Measurements from ENCODE around the gene FBLN7.

FBLN7 gene

GRCh38 chr2:112157472-112157871 lies 19.3 kb downstream of the FBLN7 start:
- DNase-seq (ENCODE audit: low read depth in 3 of 3) = no peak

- DNase-seq (ENCODE audit: low read depth in 3 of 3) = no peak
These were observed 21.3 kb downstream of the FBLN7 start for GRCh38 chr2:112159454-112159921.

- no peak for DNase-seq (ENCODE audit: low read depth in 3 of 3)
These were observed 22.4 kb downstream of the FBLN7 start for GRCh38 chr2:112160283-112161250.

GRCh38 chr2:112161431-112162145 lies 23.4 kb downstream of the FBLN7 start:
- no peak for DNase-seq (ENCODE audit: low read depth in 3 of 3)

GRCh38 chr2:112162341-112162740 lies 24.2 kb downstream of the FBLN7 start:
- DNase-seq (ENCODE audit: low read depth in 3 of 3) = no peak

GRCh38 chr2:112162956-112163355 lies 24.8 kb downstream of the FBLN7 start:
- no peak for DNase-seq (ENCODE audit: low read depth in 3 of 3)

- no peak for DNase-seq (ENCODE audit: low read depth in 3 of 3)
These were observed 25.4 kb downstream of the FBLN7 start for GRCh38 chr2:112163541-112163981.

- no peak for DNase-seq (ENCODE audit: low read depth in 3 of 3)
These were observed 26.7 kb downstream of the FBLN7 start for GRCh38 chr2:112164876-112165275.

GRCh38 chr2:112165296-112165695 lies 27.1 kb downstream of the FBLN7 start:
- DNase-seq (ENCODE audit: low read depth in 3 of 3) = no peak

- DNase-seq (ENCODE audit: low read depth in 3 of 3) = no peak
These were observed 28.8 kb downstream of the FBLN7 start for GRCh38 chr2:112166806-112167499.

- DNase-seq (ENCODE audit: low read depth in 3 of 3) = no peak
These were observed 30.4 kb downstream of the FBLN7 start for GRCh38 chr2:112168422-112169124.

GRCh38 chr2:112170495-112170894 lies 32.3 kb downstream of the FBLN7 start:
- no peak for DNase-seq (ENCODE audit: low read depth in 3 of 3)

- no peak for DNase-seq (ENCODE audit: low read depth in 3 of 3)
These were observed 35.6 kb downstream of the FBLN7 start for GRCh38 chr2:112173646-112174319.

GRCh38 chr2:112174383-112174782 lies 36.2 kb downstream of the FBLN7 start:
- no peak for DNase-seq (ENCODE audit: low read depth in 3 of 3)

- no peak for DNase-seq (ENCODE audit: low read depth in 3 of 3)
These were observed 37.1 kb downstream of the FBLN7 start for GRCh38 chr2:112175333-112175732.

- DNase-seq (ENCODE audit: low read depth in 3 of 3) = no peak
These were observed 37.9 kb downstream of the FBLN7 start for GRCh38 chr2:112175958-112176573.

GRCh38 chr2:112181571-112182290 lies 43.5 kb downstream of the FBLN7 start:
- DNase-seq (ENCODE audit: low read depth in 3 of 3) = peak; percentile 56 to 60 (median 57)

- DNase-seq (ENCODE audit: low read depth in 3 of 3) = peak in 2 of 3 experiments; percentile 30 to 43
These were observed 44.4 kb downstream of the FBLN7 start for GRCh38 chr2:112182581-112183034.

- no peak for DNase-seq (ENCODE audit: low read depth in 3 of 3)
These were observed 45.3 kb downstream of the FBLN7 start for GRCh38 chr2:112183327-112184025.
